Measurements from ENCODE around the gene IL17RB. TPM values are rescaled to one million over a fixed set of nuclear protein-coding genes. Genes with fewer than 3 reads are reported as not detected.
A peak's percentile ranks its signal among the peaks of the same experiment; 100 is the strongest.

IL17RB gene
- total and polyA plus RNA-seq, 12 donors, result 0.16 to 7.7 (median 0.67) TPM; not detected in 2

- Histone ChIP-seq H3K36me3 (peaks cover 0 to 58% (median 15%) of the 10 kb centered on the region in 9 donors), H3K27ac (no peak overlapping the region), H3K27me3 (no peaks in the 10 kb centered on the region), H3K9me3 (no peaks in the 10 kb centered on the region), H3K4me1 (peaks cover 0 to 9% (median 0%) of the 10 kb centered on the region in 9 donors), H3K4me3 (no peak overlapping the region)
- ATAC-seq (peak in 2 of 8 donors; percentile 16 to 35), DNase-seq (no peak)
- intact Hi-C loops (cut with DNase I), result no loop called here
- TF ChIP-seq, protein P1, sequence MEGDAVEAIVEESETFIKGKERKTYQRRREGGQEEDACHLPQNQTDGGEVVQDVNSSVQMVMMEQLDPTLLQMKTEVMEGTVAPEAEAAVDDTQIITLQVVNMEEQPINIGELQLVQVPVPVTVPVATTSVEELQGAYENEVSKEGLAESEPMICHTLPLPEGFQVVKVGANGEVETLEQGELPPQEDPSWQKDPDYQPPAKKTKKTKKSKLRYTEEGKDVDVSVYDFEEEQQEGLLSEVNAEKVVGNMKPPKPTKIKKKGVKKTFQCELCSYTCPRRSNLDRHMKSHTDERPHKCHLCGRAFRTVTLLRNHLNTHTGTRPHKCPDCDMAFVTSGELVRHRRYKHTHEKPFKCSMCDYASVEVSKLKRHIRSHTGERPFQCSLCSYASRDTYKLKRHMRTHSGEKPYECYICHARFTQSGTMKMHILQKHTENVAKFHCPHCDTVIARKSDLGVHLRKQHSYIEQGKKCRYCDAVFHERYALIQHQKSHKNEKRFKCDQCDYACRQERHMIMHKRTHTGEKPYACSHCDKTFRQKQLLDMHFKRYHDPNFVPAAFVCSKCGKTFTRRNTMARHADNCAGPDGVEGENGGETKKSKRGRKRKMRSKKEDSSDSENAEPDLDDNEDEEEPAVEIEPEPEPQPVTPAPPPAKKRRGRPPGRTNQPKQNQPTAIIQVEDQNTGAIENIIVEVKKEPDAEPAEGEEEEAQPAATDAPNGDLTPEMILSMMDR (IDR thresholded peaks at IDR 0.05), result no peak
- 93 to 96% methylated on average over 6 of the region's 6 CpGs for WGBS, 2 donors
These were observed 12.8 kb downstream of the IL17RB start for GRCh38 chr3:53859178-53859577.

DNA sequence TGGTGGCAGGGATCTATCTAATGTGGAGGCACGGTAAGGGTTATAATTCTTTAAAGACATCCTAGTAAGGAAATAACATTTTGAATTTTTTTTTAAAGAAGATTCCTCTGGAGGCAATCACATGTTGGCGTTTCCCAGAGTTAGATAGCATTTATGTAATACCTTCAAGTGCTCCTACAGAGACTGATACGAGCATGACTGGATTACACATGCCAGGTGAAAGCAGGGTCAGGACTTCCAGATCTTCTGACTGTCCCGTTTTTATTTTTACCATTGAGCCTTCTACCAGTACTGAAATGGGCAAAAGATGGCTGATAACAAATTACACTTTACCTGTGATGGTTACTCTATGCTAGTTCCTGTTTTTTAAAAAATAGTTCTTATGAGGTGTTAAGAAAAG, 13.8 kb downstream of the IL17RB start:
- TF ChIP-seq, protein P1 (IDR thresholded peaks at IDR 0.05), result no peak
- H3K4me1 ChIP-seq, result peaks cover 0 to 9% (median 0%) of the 10 kb centered on the region in 9 donors
- H3K4me3 ChIP-seq, result no peak overlapping the region
- peaks cover 0 to 68% (median 20%) of the 10 kb centered on the region in 9 donors for H3K36me3 ChIP-seq
- no peak for DNase-seq
- no peaks in the 10 kb centered on the region for H3K27me3 ChIP-seq
- H3K9me3 ChIP-seq, result no peaks in the 10 kb centered on the region
- H3K27ac ChIP-seq, result no peak overlapping the region
- 53 to 64% methylated on average over 4 of the region's 4 CpGs for WGBS, 2 donors
- peak in 4 of 8 donors; percentile 34 to 71 (median 55) for ATAC-seq
- intact Hi-C loops (cut with DNase I), result loop anchor here in 1 of 10 donors (10.0 kb wide), 1 partner anchor 145 kb away; no protein-coding TSS in a partner anchor

DNA sequence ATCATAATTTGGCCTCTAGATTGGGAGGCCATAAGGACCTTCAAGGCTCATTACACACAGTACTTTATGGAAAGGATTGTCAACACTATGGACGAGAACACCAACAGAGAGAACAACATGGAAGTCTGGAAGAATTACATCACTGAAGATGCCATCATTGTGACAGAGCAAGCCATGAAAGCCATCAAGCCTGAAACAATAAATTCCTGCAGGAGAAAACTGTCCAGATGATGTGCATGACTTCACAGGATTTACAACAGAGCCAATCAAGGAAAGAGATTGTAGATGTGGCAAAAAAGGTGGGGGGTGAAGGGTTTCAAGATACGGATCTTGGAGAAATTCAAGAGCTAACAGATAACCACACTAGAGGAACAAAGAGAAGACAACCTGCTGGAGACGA, 15.9 kb downstream of the IL17RB start:
- no peak for DNase-seq
- Histone ChIP-seq H3K9me3 (no peaks in the 10 kb centered on the region), H3K27me3 (no peaks in the 10 kb centered on the region), H3K36me3 (peaks cover 0 to 88% (median 30%) of the 10 kb centered on the region in 9 donors), H3K4me3 (no peak overlapping the region), H3K27ac (no peak overlapping the region), H3K4me1 (peaks cover 0 to 9% (median 0%) of the 10 kb centered on the region in 9 donors)
- intact Hi-C loops (cut with DNase I), result loop anchor here in 1 of 10 donors (10.0 kb wide), 1 partner anchor 147 kb away; no protein-coding TSS in a partner anchor
- 85 to 92% methylated on average over 3 of the region's 3 CpGs for WGBS, 2 donors
- no peak for ATAC-seq
- TF ChIP-seq, protein P1 (IDR thresholded peaks at IDR 0.05), result no peak

DNA sequence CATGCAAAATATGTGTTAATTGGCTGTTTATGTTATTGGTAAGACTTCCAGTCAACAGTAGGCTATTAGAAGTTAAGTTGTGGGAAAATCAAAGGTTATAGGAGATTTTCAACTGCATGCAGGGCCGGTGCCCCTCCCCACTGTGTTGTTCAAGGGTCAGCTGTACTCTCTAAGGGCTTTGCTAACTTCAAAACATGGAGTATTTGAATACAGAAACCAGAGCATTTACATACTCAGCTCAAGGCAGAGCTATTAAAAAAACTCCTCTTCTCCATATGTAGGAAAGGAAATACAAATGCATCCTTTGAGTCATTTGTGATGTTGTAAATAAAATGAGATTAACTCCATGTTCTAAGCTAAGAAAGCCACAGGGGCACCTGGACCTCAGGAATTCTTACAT, 16.8 kb downstream of the IL17RB start:
- Histone ChIP-seq H3K36me3 (peaks cover 0 to 97% (median 37%) of the 10 kb centered on the region in 9 donors), H3K9me3 (no peaks in the 10 kb centered on the region), H3K4me3 (no peak overlapping the region), H3K4me1 (peaks cover 0 to 9% (median 0%) of the 10 kb centered on the region in 9 donors), H3K27me3 (no peaks in the 10 kb centered on the region), H3K27ac (no peak overlapping the region)
- intact Hi-C loops (cut with DNase I), result loop anchor here in 1 of 10 donors (10.0 kb wide), 1 partner anchor 148 kb away; no protein-coding TSS in a partner anchor
- ATAC-seq (no peak), DNase-seq (no peak)
- 93 to 94% methylated on average over 1 of the region's 1 CpG for WGBS, 2 donors
- TF ChIP-seq, protein P1 (IDR thresholded peaks at IDR 0.05), result no peak

All from heart right ventricle (tissue), 16 donors.